HG03135 (cell line): ENCODE measurements around the gene USP10.

Source experiments
- ATAC-seq: cut with Tn5 transposase; IDR thresholded peaks from one replicate; pipeline ENCODE4 v1.9.1; 2021; ENCODE audit warnings: mild to moderate bottlenecking, moderate library complexity; ENCODE audit not compliant: unreplicated experiment

USP10 gene

DNA sequence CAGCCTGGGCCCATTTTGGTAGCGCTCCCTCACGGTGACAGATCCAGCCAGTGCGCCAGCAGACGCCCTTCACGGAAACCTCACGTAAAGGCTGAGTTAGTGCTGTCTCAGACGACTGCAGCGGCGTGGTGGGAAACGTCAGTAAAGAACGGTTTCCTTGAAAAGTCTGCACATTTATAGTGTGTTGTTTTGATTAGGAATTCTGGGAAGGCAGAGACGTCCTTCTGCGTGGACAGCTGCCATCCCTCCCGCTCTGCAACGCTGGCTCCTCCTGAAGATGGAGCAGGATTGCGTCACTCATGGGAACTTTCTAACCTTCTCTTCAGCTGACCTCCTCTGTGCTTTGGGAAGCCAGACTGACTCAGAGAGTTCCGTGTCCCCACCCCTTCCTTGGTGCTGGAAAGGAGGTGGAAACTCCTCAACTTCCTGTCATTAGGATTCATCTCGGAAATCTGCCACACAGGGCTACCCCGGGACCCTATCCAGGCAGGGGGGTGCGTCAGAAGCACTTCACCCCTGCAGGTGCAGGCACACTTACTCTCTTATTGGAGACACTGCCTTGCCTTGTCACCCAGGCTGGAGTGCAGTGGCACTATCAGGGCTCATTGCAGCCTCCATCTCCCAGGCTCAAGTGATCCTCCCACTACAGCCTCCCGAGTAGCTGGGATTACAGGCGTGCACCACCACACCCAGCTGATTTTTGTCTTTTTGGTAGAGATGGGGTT, 95.7 kb downstream of the USP10 start:
- ATAC-seq, result no peak

DNA sequence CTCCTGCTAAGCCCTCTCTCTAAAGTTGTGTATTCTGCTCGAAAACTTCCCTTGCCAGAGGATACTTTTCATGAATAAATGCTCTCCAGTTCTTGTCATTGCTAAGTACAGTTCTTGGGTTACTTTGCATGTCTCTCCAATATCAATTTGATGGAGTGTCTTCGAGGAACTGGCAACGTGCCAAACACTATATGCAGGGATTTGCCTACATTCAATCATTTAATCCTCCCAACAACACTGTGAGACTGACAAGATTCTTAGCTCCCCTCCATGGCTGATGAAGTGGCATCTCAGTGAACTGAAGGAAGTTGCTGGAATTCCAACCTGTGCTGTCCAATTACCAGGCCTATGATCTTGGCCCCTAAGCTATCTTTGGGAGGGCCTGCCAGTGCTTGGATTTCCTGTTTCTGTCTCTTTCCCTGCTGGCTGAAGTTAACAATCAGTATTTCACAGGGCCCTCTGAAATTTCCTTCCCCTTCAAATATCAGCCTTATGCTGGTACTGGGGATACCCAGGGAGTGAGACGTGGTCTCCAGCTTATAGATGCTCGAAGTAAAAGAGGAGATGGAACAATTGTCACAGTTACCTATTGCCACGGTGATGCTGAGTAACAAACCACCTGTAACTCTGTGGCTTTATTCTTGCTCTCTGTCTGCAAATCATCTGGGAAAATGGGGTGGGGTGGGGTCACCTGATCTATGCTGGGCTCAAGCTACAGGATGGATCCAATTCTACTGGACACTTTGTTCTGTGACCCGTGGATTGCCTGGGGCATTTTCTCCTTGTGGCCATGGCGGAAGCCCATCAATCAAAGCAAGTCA, 100.6 kb downstream of the USP10 start:
- ATAC-seq, result no peak

DNA sequence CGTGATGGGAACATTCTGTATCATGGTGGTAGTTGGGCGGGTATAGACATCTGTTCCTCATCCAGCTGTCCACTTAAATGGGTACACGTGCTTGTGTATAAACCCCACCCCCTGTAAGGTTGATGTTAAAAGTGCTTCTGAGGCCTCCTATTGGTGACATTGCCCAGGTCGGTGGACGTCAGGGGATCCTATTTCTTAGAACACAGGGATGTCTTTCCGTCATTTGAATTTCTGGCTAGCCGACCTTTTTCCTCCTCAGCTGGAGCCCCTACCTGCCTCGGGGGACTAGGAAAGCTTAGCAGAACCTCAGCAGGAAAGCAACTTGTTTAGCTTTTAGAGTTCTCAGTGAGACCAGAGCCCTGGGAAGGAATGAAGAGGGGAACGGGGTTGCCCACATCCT, 103.3 kb downstream of the USP10 start:
- ATAC-seq, result no peak

DNA sequence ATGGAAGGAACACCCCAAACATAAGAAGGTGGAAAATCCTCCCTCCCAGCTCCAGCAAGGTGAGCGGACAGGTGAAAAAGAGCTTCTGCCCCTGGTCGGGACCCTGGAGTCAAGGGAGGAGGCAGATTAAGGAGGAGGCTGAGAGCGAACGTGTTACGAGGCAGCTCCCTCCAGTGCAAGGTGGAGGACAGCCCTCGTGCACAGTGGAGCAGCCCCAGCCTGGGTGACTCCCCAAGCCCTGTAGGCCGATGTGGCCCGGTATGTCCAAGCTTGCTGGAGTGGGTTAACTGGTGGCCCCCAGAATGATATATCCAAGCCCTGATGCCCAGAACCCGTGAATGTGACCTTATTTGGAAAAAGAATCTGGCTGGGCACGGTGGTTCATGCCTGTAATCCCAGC, 104.5 kb downstream of the USP10 start:
- ATAC-seq, result no peak

DNA sequence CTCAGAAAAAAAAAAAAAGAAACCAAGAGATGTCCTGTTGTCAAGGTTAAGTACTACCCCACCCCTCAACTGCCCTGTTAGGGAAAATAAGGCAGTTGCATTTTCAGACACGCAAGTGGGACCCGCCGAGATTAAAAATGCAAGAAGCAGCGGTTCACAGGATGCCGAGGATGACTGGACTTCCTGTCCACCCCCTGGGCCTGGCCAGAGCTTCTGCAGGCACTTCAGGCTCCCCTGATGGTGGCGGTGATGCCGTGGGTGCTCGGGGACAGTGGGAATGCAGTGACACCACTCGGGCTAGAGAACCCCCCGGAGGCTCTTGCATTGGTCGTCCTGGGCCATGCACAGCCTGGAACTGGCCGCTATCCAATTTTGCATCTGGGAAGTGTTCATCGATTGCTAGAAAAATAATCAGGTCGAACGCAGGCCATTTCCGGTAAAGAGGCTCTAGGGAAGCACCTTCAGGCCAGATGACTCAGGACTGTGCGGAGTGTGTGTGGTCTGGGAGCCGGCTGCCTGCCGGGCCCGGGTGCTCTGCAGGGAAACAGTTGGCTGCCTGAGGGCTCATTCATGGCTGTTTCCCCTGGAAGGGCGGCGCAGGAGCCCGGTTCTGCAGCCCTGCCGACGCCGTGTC, 106.6 kb downstream of the USP10 start:
- ATAC-seq, result no peak

DNA sequence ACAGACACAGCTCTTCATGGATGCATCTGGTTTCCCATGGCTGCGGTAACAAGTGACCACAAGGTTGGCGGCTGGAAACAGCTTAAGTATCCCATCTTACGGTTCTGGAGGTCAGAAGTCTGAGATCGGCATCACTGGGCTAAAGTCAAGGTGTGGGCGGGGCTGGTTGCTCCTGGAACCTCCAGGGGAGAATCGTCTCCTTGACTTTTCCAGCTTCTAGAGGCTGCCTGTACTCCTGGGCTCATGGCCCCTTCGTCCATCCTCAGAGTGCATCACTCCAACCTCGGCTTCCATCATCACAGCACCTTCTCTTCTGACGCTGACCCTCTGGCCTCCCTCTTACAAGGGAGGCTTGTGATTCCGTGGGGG, 107.1 kb downstream of the USP10 start:
- ATAC-seq, result no peak

DNA sequence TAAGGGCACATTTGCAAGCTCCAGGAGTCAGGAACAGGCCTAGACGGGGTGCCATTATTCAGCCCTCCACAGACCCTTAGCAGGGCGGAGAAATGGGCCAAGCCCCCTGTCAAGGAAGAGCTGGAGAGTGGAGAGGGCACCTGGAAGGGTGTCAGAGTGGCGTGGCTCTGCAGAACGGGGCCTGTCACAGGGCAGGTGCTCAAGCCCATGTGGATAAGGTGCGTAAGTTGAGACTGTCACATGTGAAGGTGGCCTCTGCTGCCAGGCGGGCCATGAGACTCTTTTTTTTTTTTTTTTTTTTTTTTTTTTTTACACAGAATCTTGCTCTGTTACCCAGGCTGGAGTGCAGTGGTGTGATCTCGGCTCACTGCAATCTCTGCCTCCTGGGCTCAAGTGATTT, 108.0 kb downstream of the USP10 start:
- ATAC-seq, result no peak

DNA sequence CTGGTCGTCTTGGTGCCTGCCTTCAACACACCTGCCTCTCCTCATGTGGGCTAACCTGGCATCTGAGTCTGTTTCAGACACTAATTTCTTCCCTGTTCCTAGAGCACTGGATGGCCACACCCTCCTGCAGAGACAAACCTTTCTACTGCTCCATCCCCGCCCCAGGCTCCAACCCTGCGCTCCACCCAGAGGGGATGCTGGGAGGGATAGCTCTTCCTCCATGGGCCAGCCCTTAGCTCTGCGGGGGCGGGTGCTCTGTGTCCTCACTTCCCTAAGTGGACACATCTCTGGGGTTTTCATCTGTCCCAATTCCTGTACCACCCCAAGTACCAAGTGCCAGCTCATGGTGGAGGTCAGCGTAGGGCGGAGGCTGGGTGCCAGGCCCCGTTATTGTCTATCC, 109.0 kb downstream of the USP10 start:
- ATAC-seq, result no peak

DNA sequence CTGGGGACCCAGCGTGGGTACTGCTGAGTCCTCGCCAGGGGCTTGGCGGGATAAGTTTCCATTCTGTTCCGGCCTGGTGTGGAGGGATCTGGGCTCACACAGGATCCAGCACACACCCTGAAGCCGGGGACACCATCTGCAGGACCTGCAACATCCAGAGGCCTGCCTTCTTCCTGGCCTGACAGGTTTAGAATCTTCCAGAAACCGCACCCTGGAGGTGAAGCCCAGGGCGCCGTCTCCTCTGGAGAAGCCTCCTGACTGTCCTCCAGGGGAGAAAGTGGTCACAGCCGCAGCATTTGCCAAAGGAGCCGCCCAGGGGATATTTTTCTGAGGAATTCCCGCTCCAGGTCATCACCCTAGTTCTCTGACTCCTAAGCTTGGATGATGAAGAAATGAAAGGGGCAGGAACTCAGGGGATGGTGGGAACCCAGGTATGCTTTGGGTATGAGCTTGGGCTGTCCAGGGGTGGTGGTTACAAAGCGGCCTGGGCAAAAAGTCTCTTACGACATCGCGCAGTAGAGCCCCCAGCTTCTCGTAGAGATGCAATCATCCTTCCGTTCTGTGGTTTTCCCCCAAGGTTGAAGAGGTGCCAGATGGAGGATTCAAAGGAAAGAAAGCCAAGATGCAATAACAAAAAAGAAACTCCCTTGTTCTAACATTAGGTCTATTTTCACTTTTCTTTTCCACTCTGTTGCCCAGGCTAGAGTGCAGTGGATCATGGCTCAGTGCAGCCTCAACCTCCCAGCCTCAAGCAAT, 110.9 kb downstream of the USP10 start:
- ATAC-seq, result no peak

DNA sequence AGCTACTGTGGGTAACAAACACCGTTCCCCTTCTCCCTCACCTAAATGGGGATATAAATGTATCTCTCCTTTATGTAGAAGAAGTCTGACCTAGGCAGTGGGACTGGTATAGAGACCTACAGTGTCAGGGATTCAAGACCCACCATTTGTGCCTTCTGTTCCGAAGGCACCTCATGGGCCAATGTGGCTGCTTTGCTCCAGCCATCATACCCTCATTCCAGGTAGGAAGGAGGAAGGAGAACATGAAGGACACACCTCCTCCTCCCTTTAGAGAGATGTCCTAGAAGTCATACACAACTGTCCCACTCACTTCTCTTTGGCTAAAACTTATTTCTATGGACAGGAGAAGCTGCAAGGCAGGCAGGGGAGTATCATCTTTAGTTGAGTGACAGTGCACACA, 111.7 kb downstream of the USP10 start:
- ATAC-seq, result no peak

DNA sequence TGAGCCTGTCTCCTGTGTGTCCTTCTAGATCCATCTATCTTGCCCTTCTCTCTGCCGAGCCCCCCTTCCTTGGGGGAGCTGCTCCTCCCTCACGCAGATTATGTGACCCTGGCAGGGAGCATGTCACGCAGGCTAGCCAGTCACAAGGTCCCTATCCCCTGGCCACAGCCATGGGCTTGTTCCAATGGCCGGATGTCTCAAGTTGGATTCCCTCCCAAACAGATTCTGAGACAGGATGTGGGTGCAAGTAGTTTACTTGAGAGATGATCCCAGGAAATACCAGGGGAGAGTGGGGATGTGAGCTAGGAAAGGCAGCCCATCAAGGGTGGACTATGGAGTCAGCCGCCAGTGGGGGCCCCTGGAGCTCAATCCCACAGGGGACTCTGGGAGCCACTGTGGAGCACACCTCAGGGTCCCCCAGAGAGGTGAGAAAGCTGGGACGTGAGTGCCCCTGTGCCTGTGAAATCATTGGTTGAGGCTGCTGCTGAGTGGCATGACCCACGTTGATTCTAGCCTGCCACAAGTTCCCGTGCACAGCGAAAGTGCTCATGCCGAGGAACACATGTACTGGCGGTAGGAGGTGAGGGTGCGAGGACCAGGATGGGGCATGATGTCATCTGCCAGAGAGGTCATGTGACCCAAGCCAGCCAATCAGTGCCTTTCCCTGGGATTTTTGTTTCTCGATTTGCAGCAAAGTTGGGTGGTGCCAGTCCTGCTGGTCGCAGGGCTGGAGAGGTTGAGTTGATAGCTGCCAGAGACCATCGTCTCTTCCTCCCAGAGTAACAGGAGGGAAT, 113.5 kb downstream of the USP10 start:
- ATAC-seq, result no peak

DNA sequence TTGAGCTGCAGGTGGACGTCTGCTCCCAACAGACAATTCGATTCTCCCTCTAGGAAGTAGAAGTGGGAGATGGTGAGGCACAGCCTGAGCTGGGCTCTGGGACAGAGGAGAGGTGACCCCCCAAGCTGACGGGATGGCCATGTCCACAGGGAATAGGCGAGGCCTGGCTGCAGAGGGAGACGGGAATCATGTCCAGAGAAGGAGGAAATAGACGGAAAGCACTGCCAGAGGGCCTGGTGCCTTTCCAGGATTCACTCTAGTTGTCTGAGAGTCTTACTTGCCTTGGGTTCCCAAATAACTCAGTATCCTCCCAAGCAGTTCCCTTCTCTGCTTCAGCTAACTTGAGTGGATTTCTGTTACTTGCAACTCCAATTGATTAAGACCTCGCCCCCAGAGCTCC, 115.7 kb downstream of the USP10 start:
- ATAC-seq, result no peak

DNA sequence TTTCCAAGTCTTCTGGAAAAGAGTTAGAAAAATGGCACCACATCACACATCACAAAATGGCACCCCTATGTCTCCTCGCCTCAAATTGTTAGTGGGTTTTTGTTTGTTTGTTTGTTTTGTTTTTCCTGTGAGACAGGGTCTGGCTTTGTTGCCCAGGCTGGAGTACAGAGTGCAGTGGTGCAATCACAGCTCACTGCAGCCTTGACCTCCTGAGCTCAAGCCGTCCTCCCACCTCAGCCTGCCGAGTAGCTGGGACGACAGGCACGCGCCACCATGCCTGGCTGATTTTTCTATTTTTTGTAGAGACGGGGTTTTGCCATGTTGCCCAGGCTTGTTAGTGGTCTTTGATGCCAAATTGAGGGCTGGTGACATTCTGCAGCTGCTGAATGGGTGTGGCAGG, 116.2 kb downstream of the USP10 start:
- no peak for ATAC-seq

DNA sequence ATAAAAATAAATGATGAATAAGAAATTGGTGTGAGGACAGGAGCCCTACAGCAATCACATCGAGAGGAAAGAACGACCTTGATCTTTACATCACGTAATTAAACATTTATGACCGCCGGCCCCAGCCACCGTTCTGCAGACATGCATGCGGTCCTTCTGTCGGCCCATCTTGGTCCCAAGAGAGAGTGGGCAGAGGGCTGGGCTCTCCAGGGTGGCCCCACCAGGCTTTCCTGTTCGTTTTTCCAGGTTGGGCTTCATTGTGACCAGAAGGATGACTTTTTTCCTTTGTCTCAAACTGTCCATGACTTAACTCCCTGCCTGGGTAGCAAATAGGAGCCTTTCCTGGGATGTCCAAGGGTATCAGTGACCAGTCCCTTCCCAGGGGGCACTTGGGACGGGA, 116.7 kb downstream of the USP10 start:
- no peak for ATAC-seq

DNA sequence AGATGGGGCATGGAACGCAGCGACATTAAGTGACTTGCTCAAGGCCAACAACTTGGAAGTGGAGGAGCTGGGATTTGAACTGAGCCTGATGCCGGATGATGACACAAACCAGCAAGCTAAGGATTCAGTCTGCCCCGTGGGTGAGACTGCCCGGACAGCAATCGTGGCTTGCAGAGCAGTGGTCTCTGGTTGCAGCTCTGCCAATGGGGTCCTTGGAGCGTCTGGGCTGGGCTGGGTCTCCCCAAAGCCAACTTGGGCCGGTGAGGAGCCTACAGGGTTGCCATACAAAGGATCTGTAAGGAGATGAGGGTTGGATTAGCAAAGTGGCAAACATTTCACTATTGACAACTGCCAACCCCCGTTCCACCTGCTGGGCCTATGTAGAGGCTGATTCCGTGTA, 117.4 kb downstream of the USP10 start:
- ATAC-seq, result no peak

DNA sequence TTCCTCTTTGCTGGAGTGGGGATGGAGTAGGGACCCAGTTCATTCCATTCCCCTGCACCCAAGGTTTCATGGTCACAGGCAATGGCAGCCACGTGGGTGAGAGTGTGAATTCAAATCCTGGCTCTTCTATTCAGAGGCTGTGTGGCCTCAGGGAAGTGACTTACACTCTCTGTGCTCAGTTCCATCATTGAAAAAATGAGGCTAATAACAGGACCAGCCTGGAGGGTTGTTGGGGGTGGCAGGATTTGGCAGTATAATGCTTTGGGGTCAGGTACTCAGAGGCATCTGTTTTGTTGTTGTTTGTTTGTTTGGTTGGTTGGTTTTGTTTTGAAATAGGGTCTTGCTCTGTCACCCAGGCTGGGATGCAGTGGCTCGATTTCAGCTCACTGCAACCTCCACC, 117.8 kb downstream of the USP10 start:
- ATAC-seq, result no peak

DNA sequence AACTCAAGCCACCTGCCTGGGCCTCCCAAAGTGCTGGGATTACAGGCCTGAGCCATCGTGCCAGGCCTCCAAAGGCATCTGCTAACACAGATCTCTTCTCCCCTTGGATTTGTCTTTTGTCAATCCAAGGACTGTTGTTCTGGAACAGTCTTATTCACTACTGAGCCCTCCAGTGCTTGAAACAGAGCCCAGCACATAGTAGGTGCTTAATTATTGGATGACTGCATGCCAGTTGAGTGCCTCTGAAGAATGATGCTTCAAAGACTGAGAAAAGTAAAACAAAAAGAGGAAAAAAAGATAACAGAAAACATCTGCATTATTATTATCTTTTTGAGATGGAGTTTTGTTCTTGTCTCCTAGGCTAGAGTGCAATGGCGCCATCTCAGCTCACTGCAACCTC, 118.3 kb downstream of the USP10 start:
- no peak for ATAC-seq

DNA sequence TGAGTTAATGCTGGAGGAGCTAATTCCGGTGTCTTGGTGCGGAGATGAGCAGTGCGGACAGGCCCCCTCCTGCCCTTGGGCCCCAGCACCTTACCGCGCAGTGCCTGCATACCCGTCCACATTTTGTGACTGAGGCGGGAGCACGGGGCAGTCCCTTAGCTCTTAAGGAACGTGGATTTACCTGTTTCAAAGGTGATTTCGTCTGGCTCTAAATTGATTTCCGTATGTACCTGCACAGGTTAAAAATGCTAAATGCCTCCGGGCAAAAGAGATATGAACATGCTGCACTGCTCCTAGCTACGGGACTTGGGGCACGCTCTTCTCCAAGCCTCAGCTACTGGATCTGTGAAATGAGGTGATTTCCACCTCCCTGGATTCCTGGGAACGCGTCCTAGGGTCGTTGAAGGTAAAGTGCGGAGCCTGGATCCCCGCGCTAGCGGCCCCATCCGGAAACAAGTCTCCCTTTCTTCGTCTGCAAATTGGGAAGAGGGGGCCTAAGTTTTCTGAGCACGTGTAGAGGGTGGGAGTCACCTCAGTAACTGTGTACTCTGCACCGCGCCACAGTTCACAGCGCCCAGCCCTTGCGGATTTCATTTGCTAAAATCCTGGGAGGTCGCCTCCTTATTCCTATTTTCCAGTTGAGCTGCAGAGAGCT, 119.3 kb downstream of the USP10 start:
- ATAC-seq, result no peak

DNA sequence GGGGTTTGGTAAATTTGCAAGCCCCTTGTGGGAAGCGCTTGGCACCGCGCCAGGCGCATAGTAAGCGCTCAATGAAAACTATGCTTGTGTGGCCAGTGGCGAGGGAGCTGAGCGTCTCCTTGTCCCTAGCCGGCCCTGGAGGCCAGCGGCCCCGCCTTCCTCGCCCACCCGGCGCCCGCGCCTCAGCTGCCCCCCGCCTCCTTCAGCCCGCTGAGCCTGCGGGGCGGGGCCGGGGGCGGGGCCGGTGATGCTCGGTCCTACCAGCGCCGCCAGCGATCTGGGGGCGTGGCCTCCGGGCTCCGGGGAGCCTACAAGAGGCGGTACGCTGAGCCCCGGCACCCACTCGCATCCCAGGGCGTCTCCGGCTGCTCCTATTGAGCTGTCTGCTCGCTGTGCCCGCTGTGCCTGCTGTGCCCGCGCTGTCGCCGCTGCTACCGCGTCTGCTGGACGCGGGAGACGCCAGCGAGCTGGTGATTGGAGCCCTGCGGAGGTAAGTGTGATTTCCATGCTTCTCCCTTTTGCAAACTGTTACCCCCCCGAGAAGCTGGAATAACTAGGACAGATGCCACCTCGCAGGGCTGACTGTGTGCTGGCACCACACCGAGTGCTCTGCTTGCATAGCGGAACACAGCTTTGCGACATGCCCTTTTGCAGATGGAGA, 120.0 kb downstream of the USP10 start, which contains the start of gene CRISPLD2:
Gene CRISPLD2, plus strand, starts transcription at position 342 of the 661 bp plus-strand sequence. CDS start 18,511 bp downstream, outside the sequence.
- ATAC-seq, result no peak
